ENCODE measurements around the gene DCAF17.
A peak's percentile ranks its signal among the peaks of the same experiment; 100 is the strongest.

The DCAF17 gene

GRCh38 chr2:171434013-171434989, at the start of gene DCAF17:
DCAF17 (plus strand) TSS chr2:171434226; CDS start chr2:171434578, 352 bp downstream.
- peak; percentile 94 to 96 for DNase-seq

- no peak for DNase-seq
These were observed 47.4 kb upstream of the DCAF17 start for GRCh38 chr2:171386627-171387026.

GRCh38 chr2:171387052-171387451, 47.0 kb upstream of the DCAF17 start:
- no peak for DNase-seq

- DNase-seq: no peak
These were observed 44.7 kb upstream of the DCAF17 start for GRCh38 chr2:171389325-171389724.

- no peak for DNase-seq
These were observed 44.2 kb upstream of the DCAF17 start for GRCh38 chr2:171389780-171390179.

- DNase-seq: no peak
These were observed 43.0 kb upstream of the DCAF17 start for GRCh38 chr2:171390941-171391516.

GRCh38 chr2:171391532-171391931, 42.5 kb upstream of the DCAF17 start:
- DNase-seq: no peak

GRCh38 chr2:171393487-171393886, 40.5 kb upstream of the DCAF17 start:
- no peak for DNase-seq

- DNase-seq: no peak
These were observed 39.8 kb upstream of the DCAF17 start for GRCh38 chr2:171394164-171394740.

- DNase-seq: no peak
These were observed 34.7 kb upstream of the DCAF17 start for GRCh38 chr2:171399292-171399691.

GRCh38 chr2:171400395-171400794, 33.6 kb upstream of the DCAF17 start:
- DNase-seq: no peak

GRCh38 chr2:171401947-171402346, 32.1 kb upstream of the DCAF17 start:
- no peak for DNase-seq

- no peak for DNase-seq
These were observed 31.0 kb upstream of the DCAF17 start for GRCh38 chr2:171402906-171403580.

GRCh38 chr2:171404261-171404660, 29.8 kb upstream of the DCAF17 start:
- no peak for DNase-seq

GRCh38 chr2:171404719-171405118, 29.3 kb upstream of the DCAF17 start:
- DNase-seq: no peak

- DNase-seq: no peak
These were observed 28.5 kb upstream of the DCAF17 start for GRCh38 chr2:171405546-171405945.

- peak in 1 of 2 donors; percentile 4 for DNase-seq
These were observed 28.0 kb upstream of the DCAF17 start for GRCh38 chr2:171406044-171406443.

GRCh38 chr2:171407030-171407675, 26.9 kb upstream of the DCAF17 start:
- peak in 1 of 2 donors; percentile 16 for DNase-seq

GRCh38 chr2:171407676-171408044, 26.4 kb upstream of the DCAF17 start:
- no peak for DNase-seq

GRCh38 chr2:171409436-171409971, 24.5 kb upstream of the DCAF17 start:
- peak in 1 of 2 donors; percentile 20 for DNase-seq

- no peak for DNase-seq
These were observed 23.9 kb upstream of the DCAF17 start for GRCh38 chr2:171410101-171410500.

GRCh38 chr2:171410624-171411023, 23.4 kb upstream of the DCAF17 start:
- no peak for DNase-seq
